ENCODE measurements around the gene CASS4. TPM values are rescaled to one million over a fixed set of nuclear protein-coding genes. Genes with fewer than 3 reads are reported as not detected.

The CASS4 gene
- total RNA-seq, 1 donor from 2014 or later = 0.10 TPM

GRCh38 chr20:56369179-56369578, 42.9 kb upstream of the CASS4 start:
- DNase-seq (ENCODE audit: low spot score) = no peak
- no peaks in the 10 kb centered on the region for H3K9me3 Mint-ChIP-seq (ENCODE audit: low read depth)
- H3K27me3 Mint-ChIP-seq (ENCODE audit: low read depth) = no peaks in the 10 kb centered on the region
- H3K4me3 Mint-ChIP-seq (ENCODE audit: unreplicated experiment) = no peak overlapping the region
- H3K27ac Mint-ChIP-seq (ENCODE audit: unreplicated experiment) = no peak overlapping the region
- peaks cover 3% of the 10 kb centered on the region for H3K4me1 Mint-ChIP-seq (ENCODE audit: low read depth)
- TF ChIP-seq CTCF (IDR thresholded peaks at IDR 0.05) = no peak
- peaks cover 21% of the 10 kb centered on the region for H3K36me3 Mint-ChIP-seq (ENCODE audit: low read depth)

- Mint-ChIP-seq H3K9me3 (ENCODE audit: low read depth) (no peaks in the 10 kb centered on the region), H3K27me3 (ENCODE audit: low read depth) (no peaks in the 10 kb centered on the region), H3K4me3 (ENCODE audit: unreplicated experiment) (no peak overlapping the region), H3K27ac (ENCODE audit: unreplicated experiment) (no peak overlapping the region), H3K36me3 (ENCODE audit: low read depth) (peaks cover 11% of the 10 kb centered on the region), H3K4me1 (ENCODE audit: low read depth) (peaks cover 3% of the 10 kb centered on the region)
- no peak for DNase-seq (ENCODE audit: low spot score)
- TF ChIP-seq CTCF (IDR thresholded peaks at IDR 0.05) = no peak
Measured at GRCh38 chr20:56371977-56372376, 40.1 kb upstream of the CASS4 start.

- no peak for TF ChIP-seq CTCF (IDR thresholded peaks at IDR 0.05)
- Mint-ChIP-seq H3K4me1 (ENCODE audit: low read depth) (peaks cover 3% of the 10 kb centered on the region), H3K27me3 (ENCODE audit: low read depth) (no peaks in the 10 kb centered on the region), H3K36me3 (ENCODE audit: low read depth) (peaks cover 9% of the 10 kb centered on the region), H3K27ac (ENCODE audit: unreplicated experiment) (no peak overlapping the region), H3K4me3 (ENCODE audit: unreplicated experiment) (no peak overlapping the region), H3K9me3 (ENCODE audit: low read depth) (no peaks in the 10 kb centered on the region)
- DNase-seq (ENCODE audit: low spot score) = no peak
Measured at GRCh38 chr20:56372850-56373249, 39.2 kb upstream of the CASS4 start.

- no peak for TF ChIP-seq CTCF (IDR thresholded peaks at IDR 0.05)
- H3K27me3 Mint-ChIP-seq (ENCODE audit: low read depth) = no peaks in the 10 kb centered on the region
- no peak overlapping the region for H3K4me3 Mint-ChIP-seq (ENCODE audit: unreplicated experiment)
- DNase-seq (ENCODE audit: low spot score) = no peak
- peaks cover 6% of the 10 kb centered on the region for H3K36me3 Mint-ChIP-seq (ENCODE audit: low read depth)
- peaks cover 3% of the 10 kb centered on the region for H3K4me1 Mint-ChIP-seq (ENCODE audit: low read depth)
- no peak overlapping the region for H3K27ac Mint-ChIP-seq (ENCODE audit: unreplicated experiment)
- H3K9me3 Mint-ChIP-seq (ENCODE audit: low read depth) = no peaks in the 10 kb centered on the region
Measured at GRCh38 chr20:56373942-56374341, 38.1 kb upstream of the CASS4 start.

DNA sequence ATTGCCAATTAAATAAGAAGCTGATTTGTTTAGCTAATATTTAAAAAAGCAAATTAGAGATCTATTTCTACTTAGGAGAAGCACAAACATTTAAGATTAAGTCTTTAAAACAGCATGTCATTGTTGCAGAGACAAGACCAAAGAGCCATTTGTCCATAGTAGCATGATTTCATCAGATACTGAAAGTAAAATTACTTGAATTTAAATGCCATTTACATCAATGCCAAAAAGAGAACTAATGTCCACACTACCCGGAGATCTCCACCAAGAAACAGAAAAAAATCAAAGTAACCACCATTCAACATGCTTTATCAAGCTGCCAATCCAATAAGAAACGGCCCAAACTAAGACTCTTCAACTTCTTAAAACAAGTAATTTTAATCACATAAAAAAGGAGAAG, 35.7 kb upstream of the CASS4 start:
- H3K27me3 Mint-ChIP-seq (ENCODE audit: low read depth) = no peaks in the 10 kb centered on the region
- no peak for TF ChIP-seq CTCF (IDR thresholded peaks at IDR 0.05)
- no peak overlapping the region for H3K4me3 Mint-ChIP-seq (ENCODE audit: unreplicated experiment)
- no peak for DNase-seq (ENCODE audit: low spot score)
- no peak overlapping the region for H3K27ac Mint-ChIP-seq (ENCODE audit: unreplicated experiment)
- H3K36me3 Mint-ChIP-seq (ENCODE audit: low read depth) = peaks cover 4% of the 10 kb centered on the region
- H3K4me1 Mint-ChIP-seq (ENCODE audit: low read depth) = peaks cover 14% of the 10 kb centered on the region
- H3K9me3 Mint-ChIP-seq (ENCODE audit: low read depth) = no peaks in the 10 kb centered on the region
